ENCODE data around the gene MACROH2A2.
A peak's percentile ranks its signal among the peaks of the same experiment; 100 is the strongest.
"Not testable (repeated sequence)": the region's sequence is repeated elsewhere in the genome, so short reads cannot be mapped to it uniquely, and the experiment has no call there.

Gene MACROH2A2

GRCh38 chr10:70052462-70053217 is at the start of gene MACROH2A2:
MACROH2A2 (plus strand) TSS chr10:70052846; CDS start chr10:70075659, 22,813 bp downstream.
- peak; percentile 28 for DNase-seq

- no peak for DNase-seq
Measured at GRCh38 chr10:70007116-70007820, 45.4 kb upstream of the MACROH2A2 start.

GRCh38 chr10:70031215-70031614 is 21.4 kb upstream of the MACROH2A2 start:
- DNase-seq = no peak

GRCh38 chr10:70032667-70033289 is 19.9 kb upstream of the MACROH2A2 start:
- DNase-seq = no peak

GRCh38 chr10:70034232-70034631 is 18.4 kb upstream of the MACROH2A2 start:
- no peak for DNase-seq

GRCh38 chr10:70035531-70035930 is 17.1 kb upstream of the MACROH2A2 start:
- DNase-seq = no peak

- no peak for DNase-seq
Measured at GRCh38 chr10:70038923-70039322, 13.7 kb upstream of the MACROH2A2 start.

- DNase-seq = no peak
Measured at GRCh38 chr10:70041016-70041415, 11.6 kb upstream of the MACROH2A2 start.

- not testable (repeated sequence) for DNase-seq
Measured at GRCh38 chr10:70041739-70042138, 10.9 kb upstream of the MACROH2A2 start.

- DNase-seq = not testable (repeated sequence)
Measured at GRCh38 chr10:70047066-70047465, 5.6 kb upstream of the MACROH2A2 start.

- DNase-seq = no peak
Measured at GRCh38 chr10:70048030-70048723, 4.5 kb upstream of the MACROH2A2 start.

GRCh38 chr10:70051848-70052247 is 798 bp upstream of the MACROH2A2 start:
- no peak for DNase-seq

GRCh38 chr10:70053218-70053840 is 683 bp downstream of the MACROH2A2 start:
- no peak for DNase-seq

GRCh38 chr10:70053841-70054288 is 1.2 kb downstream of the MACROH2A2 start:
- no peak for DNase-seq

GRCh38 chr10:70054902-70055301 is 2.3 kb downstream of the MACROH2A2 start:
- no peak for DNase-seq

- DNase-seq = no peak
Measured at GRCh38 chr10:70055550-70055949, 2.9 kb downstream of the MACROH2A2 start.

GRCh38 chr10:70057306-70057705 is 4.7 kb downstream of the MACROH2A2 start:
- DNase-seq = no peak

GRCh38 chr10:70060389-70060788 is 7.7 kb downstream of the MACROH2A2 start:
- DNase-seq = no peak

GRCh38 chr10:70063418-70064098 is 10.9 kb downstream of the MACROH2A2 start:
- DNase-seq = no peak

- no peak for DNase-seq
Measured at GRCh38 chr10:70064486-70064885, 11.8 kb downstream of the MACROH2A2 start.

GRCh38 chr10:70066190-70066589 is 13.5 kb downstream of the MACROH2A2 start:
- DNase-seq = no peak

- no peak for DNase-seq
Measured at GRCh38 chr10:70067586-70067985, 14.9 kb downstream of the MACROH2A2 start.

Measured in NCI-H1092 (cell line).